ENCODE results near the gene RNF113A.
"Not testable (repeated sequence)": the region's sequence is repeated elsewhere in the genome, so short reads cannot be mapped to it uniquely, and the experiment has no call there.

Gene RNF113A

GRCh38 chrX:119828446-119828845 is 43.1 kb downstream of the RNF113A start:
- DNase-seq = no peak

GRCh38 chrX:119826399-119826959 is 45.1 kb downstream of the RNF113A start:
- no peak for DNase-seq

GRCh38 chrX:119824221-119824620 is 47.3 kb downstream of the RNF113A start:
- not testable (repeated sequence) for DNase-seq

DNA sequence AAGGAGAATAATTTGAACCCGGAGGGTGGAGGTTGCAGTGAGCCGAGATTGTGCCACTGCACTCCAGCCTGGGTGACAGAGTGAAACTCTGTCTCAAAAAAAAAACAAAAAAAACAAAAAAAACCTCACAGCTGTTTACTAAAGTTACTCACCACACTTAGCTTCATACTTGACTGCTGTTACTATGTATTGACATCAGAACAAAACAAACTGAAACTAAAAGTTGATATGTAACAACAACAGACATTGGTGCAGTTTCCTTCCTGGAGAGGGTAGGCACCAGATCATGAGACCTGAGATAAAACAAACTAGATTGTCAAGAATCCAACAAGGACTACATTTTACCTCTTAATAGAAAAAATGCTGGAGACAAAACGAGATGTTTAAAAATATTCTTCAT is 49.8 kb downstream of the RNF113A start:
- not testable (repeated sequence) for DNase-seq
